ENCODE results near the gene RBM42.

GRCh38 chr19:35670686-35671085 is 41.9 kb downstream of the RBM42 start:
- TF ChIP-seq CTCF (IDR thresholded peaks at IDR 0.05) = no peak
- no peak for TF ChIP-seq POLR2A (IDR thresholded peaks at IDR 0.05)

All from Peyer's patch (tissue), 4 donors.